WTC11 (cell line): Measurements from ENCODE around the gene CHORDC1.
"Not testable (repeated sequence)": the region's sequence is repeated elsewhere in the genome, so short reads cannot be mapped to it uniquely, and the experiment has no call there.

ENCODE experiments used
- ATF1 ChIP-seq: sonication (generic); formaldehyde crosslinking; IDR thresholded peaks from 2 replicates; pipeline ENCODE4 v1.8.1; 2023; ENCODE audit warnings: mild to moderate bottlenecking, moderate library complexity, missing genetic modification reagents
- CREB1 ChIP-seq: sonication (generic); formaldehyde crosslinking; IDR thresholded peaks from 2 replicates; pipeline ENCODE4 v1.8.0; 2023; ENCODE audit warnings: mild to moderate bottlenecking, missing genetic modification reagents
- NR2C2 ChIP-seq: sonication (generic); formaldehyde crosslinking; IDR thresholded peaks from 2 replicates; pipeline ENCODE4 v1.8.0; 2022; ENCODE audit warnings: mild to moderate bottlenecking, missing genetic modification reagents
- TP53 ChIP-seq: sonication (generic); formaldehyde crosslinking; IDR thresholded peaks from 2 replicates; pipeline ENCODE4 v1.8.1; 2023; ENCODE audit warnings: mild to moderate bottlenecking, missing genetic modification reagents
- ZNF671 ChIP-seq: fragments of 250-450 bp; sonication (Bioruptor Pico); IDR thresholded peaks from 2 replicates; pipeline ENCODE4 v1.8.0; 2021; ENCODE audit warnings: mild to moderate bottlenecking
- TF ChIP-seq, protein P1 (sequence below): fragments of 200-600 bp; IDR thresholded peaks from 2 replicates; pipeline ENCODE4 v1.8.0; 2022; ENCODE audit warnings: antibody characterized with exemption
- TF ChIP-seq, protein P2 (sequence below): sonication (generic); formaldehyde crosslinking; IDR thresholded peaks from 2 replicates; pipeline ENCODE4 v1.8.1; 2022; ENCODE audit warnings: missing genetic modification reagents, borderline replicate concordance
- TF ChIP-seq, protein P3 (sequence below): sonication (generic); formaldehyde crosslinking; IDR thresholded peaks from 2 replicates; pipeline ENCODE4 v1.8.0; 2022; ENCODE audit warnings: mild to moderate bottlenecking, missing genetic modification reagents

DNA sequence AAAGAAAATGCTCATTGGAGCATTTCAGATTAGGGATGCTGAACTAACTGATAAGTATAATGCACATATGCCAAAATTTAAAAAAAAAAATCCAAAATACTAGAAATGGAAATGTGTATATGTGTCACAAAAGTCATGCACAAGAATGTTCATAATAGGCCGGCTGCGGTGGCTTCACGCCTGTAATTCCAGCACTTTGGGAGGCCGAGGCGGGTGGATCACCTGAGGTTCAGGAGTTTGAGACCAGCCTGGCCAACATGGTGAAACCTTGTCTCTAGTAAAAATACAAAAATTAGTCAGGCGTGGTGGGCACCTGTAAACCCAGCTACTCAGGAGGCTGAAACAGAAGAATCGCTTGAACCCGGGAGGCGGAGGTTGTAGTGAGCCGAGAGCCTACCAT lies 14.9 kb downstream of the CHORDC1 start:
- TF ChIP-seq, protein P1, sequence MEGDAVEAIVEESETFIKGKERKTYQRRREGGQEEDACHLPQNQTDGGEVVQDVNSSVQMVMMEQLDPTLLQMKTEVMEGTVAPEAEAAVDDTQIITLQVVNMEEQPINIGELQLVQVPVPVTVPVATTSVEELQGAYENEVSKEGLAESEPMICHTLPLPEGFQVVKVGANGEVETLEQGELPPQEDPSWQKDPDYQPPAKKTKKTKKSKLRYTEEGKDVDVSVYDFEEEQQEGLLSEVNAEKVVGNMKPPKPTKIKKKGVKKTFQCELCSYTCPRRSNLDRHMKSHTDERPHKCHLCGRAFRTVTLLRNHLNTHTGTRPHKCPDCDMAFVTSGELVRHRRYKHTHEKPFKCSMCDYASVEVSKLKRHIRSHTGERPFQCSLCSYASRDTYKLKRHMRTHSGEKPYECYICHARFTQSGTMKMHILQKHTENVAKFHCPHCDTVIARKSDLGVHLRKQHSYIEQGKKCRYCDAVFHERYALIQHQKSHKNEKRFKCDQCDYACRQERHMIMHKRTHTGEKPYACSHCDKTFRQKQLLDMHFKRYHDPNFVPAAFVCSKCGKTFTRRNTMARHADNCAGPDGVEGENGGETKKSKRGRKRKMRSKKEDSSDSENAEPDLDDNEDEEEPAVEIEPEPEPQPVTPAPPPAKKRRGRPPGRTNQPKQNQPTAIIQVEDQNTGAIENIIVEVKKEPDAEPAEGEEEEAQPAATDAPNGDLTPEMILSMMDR = not testable (repeated sequence)
- TF ChIP-seq, protein P2, sequence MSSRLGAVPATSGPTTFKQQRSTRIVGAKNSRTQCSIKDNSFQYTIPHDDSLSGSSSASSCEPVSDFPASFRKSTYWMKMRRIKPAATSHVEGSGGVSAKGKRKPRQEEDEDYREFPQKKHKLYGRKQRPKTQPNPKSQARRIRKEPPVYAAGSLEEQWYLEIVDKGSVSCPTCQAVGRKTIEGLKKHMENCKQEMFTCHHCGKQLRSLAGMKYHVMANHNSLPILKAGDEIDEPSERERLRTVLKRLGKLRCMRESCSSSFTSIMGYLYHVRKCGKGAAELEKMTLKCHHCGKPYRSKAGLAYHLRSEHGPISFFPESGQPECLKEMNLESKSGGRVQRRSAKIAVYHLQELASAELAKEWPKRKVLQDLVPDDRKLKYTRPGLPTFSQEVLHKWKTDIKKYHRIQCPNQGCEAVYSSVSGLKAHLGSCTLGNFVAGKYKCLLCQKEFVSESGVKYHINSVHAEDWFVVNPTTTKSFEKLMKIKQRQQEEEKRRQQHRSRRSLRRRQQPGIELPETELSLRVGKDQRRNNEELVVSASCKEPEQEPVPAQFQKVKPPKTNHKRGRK (CRISPR knock-in tag) = not testable (repeated sequence)
- TF ChIP-seq TP53 (CRISPR knock-in tag); ATF1 (CRISPR knock-in tag); CREB1 (CRISPR knock-in tag); ZNF671 (CRISPR knock-in tag); NR2C2: not testable (repeated sequence)
- TF ChIP-seq, protein P3, sequence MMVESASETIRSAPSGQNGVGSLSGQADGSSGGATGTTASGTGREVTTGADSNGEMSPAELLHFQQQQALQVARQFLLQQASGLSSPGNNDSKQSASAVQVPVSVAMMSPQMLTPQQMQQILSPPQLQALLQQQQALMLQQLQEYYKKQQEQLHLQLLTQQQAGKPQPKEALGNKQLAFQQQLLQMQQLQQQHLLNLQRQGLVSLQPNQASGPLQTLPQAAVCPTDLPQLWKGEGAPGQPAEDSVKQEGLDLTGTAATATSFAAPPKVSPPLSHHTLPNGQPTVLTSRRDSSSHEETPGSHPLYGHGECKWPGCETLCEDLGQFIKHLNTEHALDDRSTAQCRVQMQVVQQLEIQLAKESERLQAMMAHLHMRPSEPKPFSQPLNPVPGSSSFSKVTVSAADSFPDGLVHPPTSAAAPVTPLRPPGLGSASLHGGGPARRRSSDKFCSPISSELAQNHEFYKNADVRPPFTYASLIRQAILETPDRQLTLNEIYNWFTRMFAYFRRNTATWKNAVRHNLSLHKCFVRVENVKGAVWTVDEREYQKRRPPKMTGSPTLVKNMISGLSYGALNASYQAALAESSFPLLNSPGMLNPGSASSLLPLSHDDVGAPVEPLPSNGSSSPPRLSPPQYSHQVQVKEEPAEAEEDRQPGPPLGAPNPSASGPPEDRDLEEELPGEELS = not testable (repeated sequence)
